ENCODE results near the gene IRS2. TPM values are rescaled to one million over a fixed set of nuclear protein-coding genes. Genes with fewer than 3 reads are reported as not detected.

The IRS2 gene
- total RNA-seq, 1 donor, result 19.0 TPM

- TF ChIP-seq CTCF (IDR thresholded peaks at IDR 0.05; ENCODE audit: insufficient read depth, low read depth, low read length), result no peak
- DNase-seq (ENCODE audit: low read depth), result peak; percentile 97
Observed at GRCh38 chr13:109744512-109745051, 41.8 kb downstream of the IRS2 start.

GRCh38 chr13:109743706-109744453, 42.5 kb downstream of the IRS2 start:
- H3K4me3 ChIP-seq (ENCODE audit: low read depth, low read length), result peak overlapping the region; percentile 5
- peak; percentile 92 for DNase-seq (ENCODE audit: low read depth)
- TF ChIP-seq CTCF (IDR thresholded peaks at IDR 0.05; ENCODE audit: insufficient read depth, low read depth, low read length), result no peak

More at GRCh38 chr13:109744512-109745051, 41.8 kb downstream of the IRS2 start:
- H3K4me3 ChIP-seq (ENCODE audit: low read depth, low read length), result peak overlapping the region; percentile 5

GRCh38 chr13:109741966-109742365, 44.4 kb downstream of the IRS2 start:
- no peak for TF ChIP-seq CTCF (IDR thresholded peaks at IDR 0.05; ENCODE audit: insufficient read depth, low read depth, low read length)
- H3K4me3 ChIP-seq (ENCODE audit: low read depth, low read length), result no peak overlapping the region
- DNase-seq (ENCODE audit: low read depth), result no peak

GRCh38 chr13:109740721-109741120, 45.7 kb downstream of the IRS2 start:
- DNase-seq (ENCODE audit: low read depth), result no peak
- TF ChIP-seq CTCF (IDR thresholded peaks at IDR 0.05; ENCODE audit: insufficient read depth, low read depth, low read length), result no peak

GRCh38 chr13:109740121-109740520, 46.3 kb downstream of the IRS2 start:
- no peak overlapping the region for H3K4me3 ChIP-seq (ENCODE audit: low read depth, low read length)
- no peak for DNase-seq (ENCODE audit: low read depth)
- no peak for TF ChIP-seq CTCF (IDR thresholded peaks at IDR 0.05; ENCODE audit: insufficient read depth, low read depth, low read length)

More at GRCh38 chr13:109740721-109741120, 45.7 kb downstream of the IRS2 start:
- H3K4me3 ChIP-seq (ENCODE audit: low read depth, low read length), result no peak overlapping the region

GRCh38 chr13:109738298-109738746, 48.1 kb downstream of the IRS2 start:
- DNase-seq (ENCODE audit: low read depth), result no peak
- H3K4me3 ChIP-seq (ENCODE audit: low read depth, low read length), result no peak overlapping the region
- TF ChIP-seq CTCF (IDR thresholded peaks at IDR 0.05; ENCODE audit: insufficient read depth, low read depth, low read length), result no peak
